K562 (cell line): ENCODE results near the gene LENG9. TPM values are rescaled to one million over a fixed set of nuclear protein-coding genes. Genes with fewer than 3 reads are reported as not detected.
A peak's percentile ranks its signal among the peaks of the same experiment; 100 is the strongest.

ENCODE experiments used
- BRCA1 ChIP-seq, 2 experiments: fragments of 450-650 bp in 1 of 2; sonication (generic) in 1 of 2; formaldehyde crosslinking in 1 of 2; IDR thresholded peaks; 2 replicates each; pipeline versions ENCODE4 v1.5.0 to v1.6.1; 2017 to 2020; ENCODE audit warnings: mild to moderate bottlenecking in 1 of 2, missing genetic modification reagents in 1 of 2
- HMGN3 ChIP-seq: IDR thresholded peaks from 2 replicates; pipeline ENCODE4 v1.6.1; 2011; ENCODE audit warnings: borderline replicate concordance, low read depth, mild to moderate bottlenecking, mixed read lengths, low read length; ENCODE audit not compliant: insufficient read length; ENCODE audit errors: extremely low read depth
- LARP7 ChIP-seq: fragments of 450-650 bp; IDR thresholded peaks from 2 replicates; pipeline ENCODE4 v1.6.1; 2016
- PHF20 ChIP-seq: fragments of 450-650 bp; IDR thresholded peaks from 2 replicates; pipeline ENCODE4 v1.6.1; 2018; ENCODE audit not compliant: partially characterized antibody
- PTRF ChIP-seq: fragments of 450-650 bp; IDR thresholded peaks from 2 replicates; pipeline ENCODE4 v1.6.1; 2016; ENCODE audit warnings: mild to moderate bottlenecking, missing genetic modification characterization, missing compliant biosample characterization
- PTTG1 ChIP-seq: fragments of 450-650 bp; IDR thresholded peaks from 2 replicates; pipeline ENCODE4 v1.6.1; 2016; ENCODE audit warnings: low read depth, mild to moderate bottlenecking, missing genetic modification characterization, missing compliant biosample characterization
- REST ChIP-seq, 2 experiments: fragments of 450-650 bp; formaldehyde crosslinking in 1 of 2; IDR thresholded peaks; 2 replicates each; pipeline versions ENCODE4 v1.4.0 to v1.6.1; 2014 to 2020; ENCODE audit warnings: mild to moderate bottlenecking in 2 of 2, borderline replicate concordance in 1 of 2, low read depth in 1 of 2
- STAT6 ChIP-seq: sonication (generic); formaldehyde crosslinking; IDR thresholded peaks from 2 replicates; pipeline ENCODE4 v1.8.1; 2023; ENCODE audit warnings: mild to moderate bottlenecking, missing genetic modification reagents
- ZNF253 ChIP-seq: fragments of 250-450 bp; sonication (Bioruptor Pico); conservative IDR thresholded peaks from 2 replicates; pipeline ENCODE4 v1.6.1; 2021; ENCODE audit warnings: mild to moderate bottlenecking
- ZNF57 ChIP-seq: fragments of 450-650 bp; formaldehyde crosslinking; IDR thresholded peaks from 2 replicates; pipeline ENCODE4 v1.4.0; 2020; ENCODE audit warnings: mild to moderate bottlenecking, moderate library complexity
- polyA plus RNA-seq, 8 experiments: library from polyadenylated mRNA; depleted of rRNA in 4 of 8; stranded (reverse) in 5 of 8; unstranded in 3 of 8; fragments of >200 nt; fragmentation: Nextera tagmentation in 2 of 8; fragmentation: Illumina TruSeq in 1 of 8; extraction: Ambion mirVana in 2 of 8; extraction: Trizol in 1 of 8; gene quantifications; 2 replicates each; pipeline versions ENCODE4 v1.2.1 to v1.2.3, GENCODE V29; 2011 to 2014; ENCODE audit warnings: inconsistent platforms in 1 of 8, missing spikeins in 1 of 8
- total RNA-seq, 7 experiments: library from RNA; depleted of rRNA in 6 of 7; stranded (reverse); fragments of >200 nt in 6 of 7; fragmentation: Illumina TruSeq in 2 of 7; extraction: Trizol in 2 of 7; gene quantifications; 2 replicates each; pipeline versions ENCODE4 v1.2.1 to v1.2.3, GENCODE V29; 2011 to 2021; ENCODE audit warnings: low replicate concordance in 1 of 7
- TF ChIP-seq, protein P1 (sequence below): sonication (generic); formaldehyde crosslinking; IDR thresholded peaks from 2 replicates; pipeline ENCODE4 v1.8.1; 2023; ENCODE audit warnings: mild to moderate bottlenecking, missing genetic modification reagents
- TF ChIP-seq, protein P2 (sequence below): sonication (generic); formaldehyde crosslinking; IDR thresholded peaks from 2 replicates; pipeline ENCODE4 v1.8.0; 2022; ENCODE audit warnings: mild to moderate bottlenecking, missing genetic modification reagents

LENG9 gene
- total and polyA plus RNA-seq, 9 of the 15 experiments (the other 6 are each of a cell fraction or from before 2014, with no cell fraction given) = 0.06 to 0.64 (median 0.33) TPM; not detected in 1

DNA sequence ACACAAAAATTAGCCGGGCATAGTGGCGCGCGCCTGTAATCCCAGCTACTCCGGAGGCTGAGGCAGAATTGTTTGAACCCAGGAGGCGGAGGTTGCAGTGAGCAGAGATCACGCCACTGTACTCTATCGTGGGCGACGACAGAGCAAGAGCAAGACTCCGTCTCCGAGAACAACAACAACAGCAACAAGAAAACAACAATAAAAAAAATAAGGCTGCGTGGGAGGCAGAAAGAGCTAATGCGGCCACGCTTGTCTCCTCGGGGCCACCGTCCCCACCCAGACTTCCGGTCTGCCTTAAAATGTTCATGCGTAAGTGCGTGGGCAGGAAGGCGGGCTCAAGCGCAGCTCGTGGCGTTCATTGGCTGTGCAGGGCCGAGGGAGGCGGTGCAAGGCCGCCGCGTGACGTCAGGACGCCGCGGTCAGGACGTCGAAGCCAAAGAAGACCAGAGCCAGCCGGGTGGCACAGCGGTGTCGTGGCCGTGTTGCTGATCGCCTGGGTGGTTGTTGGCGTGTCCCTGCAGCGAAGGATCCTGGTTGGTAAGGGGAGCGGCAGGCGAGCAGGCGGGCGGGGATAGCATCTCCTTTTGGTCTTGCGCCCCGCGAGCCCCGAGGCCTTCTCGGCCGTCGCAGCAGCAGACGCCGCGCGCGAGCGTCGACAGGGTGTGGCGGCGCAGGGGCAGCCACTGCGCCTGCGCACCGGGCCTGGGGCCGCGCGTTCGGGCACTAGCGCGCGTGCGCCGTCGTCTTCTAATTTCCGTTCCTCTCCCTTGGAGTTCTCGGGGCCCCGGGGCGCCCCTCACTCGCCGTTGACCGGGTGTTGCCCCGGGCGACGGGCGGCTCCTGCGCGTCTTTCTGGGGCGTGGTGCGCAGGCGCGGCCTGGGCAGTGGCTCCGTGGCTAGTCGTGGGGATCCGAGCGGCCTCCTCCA lies 14.5 kb downstream of the LENG9 start, which contains the start of gene LENG8 (continued):
- no peak for TF ChIP-seq PTTG1 (tag)
- TF ChIP-seq, protein P1, sequence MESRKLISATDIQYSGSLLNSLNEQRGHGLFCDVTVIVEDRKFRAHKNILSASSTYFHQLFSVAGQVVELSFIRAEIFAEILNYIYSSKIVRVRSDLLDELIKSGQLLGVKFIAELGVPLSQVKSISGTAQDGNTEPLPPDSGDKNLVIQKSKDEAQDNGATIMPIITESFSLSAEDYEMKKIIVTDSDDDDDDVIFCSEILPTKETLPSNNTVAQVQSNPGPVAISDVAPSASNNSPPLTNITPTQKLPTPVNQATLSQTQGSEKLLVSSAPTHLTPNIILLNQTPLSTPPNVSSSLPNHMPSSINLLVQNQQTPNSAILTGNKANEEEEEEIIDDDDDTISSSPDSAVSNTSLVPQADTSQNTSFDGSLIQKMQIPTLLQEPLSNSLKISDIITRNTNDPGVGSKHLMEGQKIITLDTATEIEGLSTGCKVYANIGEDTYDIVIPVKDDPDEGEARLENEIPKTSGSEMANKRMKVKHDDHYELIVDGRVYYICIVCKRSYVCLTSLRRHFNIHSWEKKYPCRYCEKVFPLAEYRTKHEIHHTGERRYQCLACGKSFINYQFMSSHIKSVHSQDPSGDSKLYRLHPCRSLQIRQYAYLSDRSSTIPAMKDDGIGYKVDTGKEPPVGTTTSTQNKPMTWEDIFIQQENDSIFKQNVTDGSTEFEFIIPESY (CRISPR knock-in tag) = 0 out of 2 replicates have a peak, but pooled peaks have one; percentile 45
- TF ChIP-seq PTRF (tag) = no peak
- TF ChIP-seq BRCA1 (IDR thresholded peaks at IDR 0.05) = no peak
- TF ChIP-seq BRCA1 (CRISPR knock-in tag; IDR thresholded peaks at IDR 0.05) = no peak
- no peak for TF ChIP-seq ZNF253 (CRISPR knock-in tag)
- peak; percentile 87 for TF ChIP-seq HMGN3
- TF ChIP-seq PHF20 = peak; percentile 90
- peak; percentile 32; the same call in 1 of the 2 replicates for TF ChIP-seq ZNF57 (CRISPR knock-in tag)
- TF ChIP-seq, protein P2, sequence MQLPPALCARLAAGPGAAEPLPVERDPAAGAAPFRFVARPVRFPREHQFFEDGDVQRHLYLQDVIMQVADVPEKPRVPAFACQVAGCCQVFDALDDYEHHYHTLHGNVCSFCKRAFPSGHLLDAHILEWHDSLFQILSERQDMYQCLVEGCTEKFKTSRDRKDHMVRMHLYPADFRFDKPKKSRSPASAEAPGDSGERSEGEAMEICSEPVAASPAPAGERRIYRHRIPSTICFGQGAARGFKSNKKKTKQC (CRISPR knock-in tag) = peak; percentile 23
- peak; percentile 42; the same call in 1 of the 2 replicates for TF ChIP-seq STAT6 (CRISPR knock-in tag)
- TF ChIP-seq REST (IDR thresholded peaks at IDR 0.05; ENCODE audit: borderline replicate concordance) = peak; percentile 65
- TF ChIP-seq REST (CRISPR knock-in tag; IDR thresholded peaks at IDR 0.05; ENCODE audit: low read depth) = no peak
- TF ChIP-seq LARP7 = peak; percentile 17; the same call in 1 of the 2 replicates
